A549 (cell line): ENCODE measurements around the gene ANLN. TPM values are rescaled to one million over a fixed set of nuclear protein-coding genes. Genes with fewer than 3 reads are reported as not detected.

Source experiments
- ATAC-seq, 2 experiments: fragments of 200-7000 bp in 1 of 2; fragments of >200 bp in 1 of 2; cut with Nextera tagmentation in 1 of 2; cut with Tn5 transposase in 1 of 2; 3 replicates each; pipeline versions ENCODE4 v1.8.0 to v1.9.1; 2018 to 2020; ENCODE audit warnings: mild to moderate bottlenecking in 1 of 2, moderate library complexity in 1 of 2
- CTCF ChIA-PET: fragments of 300-600 bp; sonication (Branson Sonifier 250); formaldehyde crosslinking; extraction: SDS; loops from one replicate; lab custom pipeline; 2021; ENCODE audit warnings: antibody characterized with exemption, inconsistent platforms; lab: Yijun Ruan, JAX
- POLR2A ChIA-PET: fragments of 350-600 bp; formaldehyde crosslinking; extraction: SDS; loops from one replicate; lab custom pipeline; 2021; ENCODE audit warnings: antibody characterized with exemption, inconsistent platforms; lab: Yijun Ruan, JAX
- DNase-seq, 2 experiments: peaks; one replicate each; pipeline versions ENCODE4 v3.0.0 to v3.0.0-alpha.2; 2011 to 2016; ENCODE audit warnings: low read depth in 1 of 2, low spot score in 1 of 2
- FAIRE-seq: peaks from 2 replicates; lab custom pipeline; 2011; peaks lifted over from hg19 to GRCh38; lab: Jason Lieb, UNC
- H3K27ac ChIP-seq, 2 experiments: fragments of >200 bp; sonication (Bioruptor Twin); formaldehyde crosslinking; 3 replicates each; pipeline ENCODE4 v1.5.1; 2016 to 2017
- H3K4me1 ChIP-seq: fragments of >200 bp; sonication (Bioruptor Twin); formaldehyde crosslinking; 3 replicates; pipeline ENCODE4 v1.6.1; 2016
- H3K4me2 ChIP-seq: fragments of >200 bp; sonication (Bioruptor Twin); formaldehyde crosslinking; 3 replicates; pipeline ENCODE4 v1.6.1; 2016
- H3K4me3 ChIP-seq: fragments of >200 bp; sonication (Bioruptor Twin); formaldehyde crosslinking; 3 replicates; pipeline ENCODE4 v1.5.1; 2016
- H3K9me3 ChIP-seq: fragments of >200 bp; sonication (Bioruptor Twin); formaldehyde crosslinking; 3 replicates; pipeline ENCODE4 v1.6.1; 2016
- BHLHE40 ChIP-seq: IDR thresholded peaks from 2 replicates; pipeline ENCODE4 v1.6.1; 2012; ENCODE audit warnings: low read depth, low read length, inconsistent platforms
- CBX8 ChIP-seq: fragments of 200-600 bp; sonication (generic); IDR thresholded peaks from 2 replicates; pipeline ENCODE4 v1.6.1; 2016
- EHMT2 ChIP-seq: fragments of 200-600 bp; sonication (generic); IDR thresholded peaks from 2 replicates; pipeline ENCODE4 v1.6.1; 2016; ENCODE audit warnings: antibody characterized with exemption, low read depth, mild to moderate bottlenecking, moderate library complexity
- ESRRA ChIP-seq: fragments of 150-350 bp; IDR thresholded peaks from 2 replicates; pipeline ENCODE4 v1.6.1; 2014; ENCODE audit warnings: mild to moderate bottlenecking, low read length, borderline replicate concordance
- HES2 ChIP-seq: fragments of >200 bp; sonication (Bioruptor Twin); formaldehyde crosslinking; IDR thresholded peaks from 2 replicates; pipeline ENCODE4 v1.6.1; 2016
- HOXA7 ChIP-seq: fragments of 250-450 bp; sonication (Bioruptor Pico); IDR thresholded peaks from 2 replicates; pipeline ENCODE4 v1.5.0; 2020; ENCODE audit warnings: mild to moderate bottlenecking, moderate library complexity
- HOXB13 ChIP-seq: fragments of 250-450 bp; sonication (Bioruptor Pico); IDR thresholded peaks from 2 replicates; pipeline ENCODE4 v1.5.0; 2020; ENCODE audit warnings: low read depth, mild to moderate bottlenecking, moderate library complexity
- JUN ChIP-seq, 2 experiments: fragments of >200 bp; sonication (Bioruptor Twin); formaldehyde crosslinking; IDR thresholded peaks; 2 replicates in 1 of 2; 3 replicates in 1 of 2; pipeline ENCODE4 v1.6.1; 2016 to 2017
- KDM1A ChIP-seq: fragments of 200-600 bp; sonication (generic); IDR thresholded peaks from 2 replicates; pipeline ENCODE4 v1.6.1; 2016; ENCODE audit warnings: low read depth, mild to moderate bottlenecking
- KDM5A ChIP-seq: fragments of 200-600 bp; sonication (generic); IDR thresholded peaks from 2 replicates; pipeline ENCODE4 v1.6.1; 2016; ENCODE audit warnings: antibody characterized with exemption, mild to moderate bottlenecking
- MAFK ChIP-seq: fragments of 450-650 bp; IDR thresholded peaks from 2 replicates; pipeline ENCODE4 v1.6.1; 2014; ENCODE audit not compliant: partially characterized antibody
- MAX ChIP-seq: IDR thresholded peaks from 2 replicates; pipeline ENCODE4 v1.6.1; 2012
- MAZ ChIP-seq: fragments of 150-350 bp; IDR thresholded peaks from 2 replicates; pipeline ENCODE4 v1.6.1; 2014; ENCODE audit warnings: antibody characterized with exemption, low read depth, low read length, borderline replicate concordance
- NFE2L2 ChIP-seq: fragments of 150-350 bp; conservative IDR thresholded peaks from 2 replicates; pipeline ENCODE4 v1.6.1; 2014; ENCODE audit warnings: low read length
- NPAS2 ChIP-seq: fragments of 250-450 bp; sonication (Bioruptor Pico); IDR thresholded peaks from 2 replicates; pipeline ENCODE4 v1.8.0; 2022; ENCODE audit warnings: mild to moderate bottlenecking, moderate library complexity, borderline replicate concordance
- PHF8 ChIP-seq: fragments of 200-600 bp; sonication (generic); IDR thresholded peaks from 2 replicates; pipeline ENCODE4 v1.6.1; 2016; ENCODE audit warnings: low read depth, mild to moderate bottlenecking, antibody characterized with exemption, moderate library complexity, borderline replicate concordance
- POLR2AphosphoS2 ChIP-seq: conservative IDR thresholded peaks from 2 replicates; pipeline ENCODE4 v1.6.1; 2012; ENCODE audit warnings: low read length, improper control_type of control experiment, inconsistent platforms
- RARB ChIP-seq: fragments of 250-450 bp; sonication (Bioruptor Pico); IDR thresholded peaks from 2 replicates; pipeline ENCODE4 v1.8.0; 2021; ENCODE audit warnings: mild to moderate bottlenecking, moderate library complexity
- REST ChIP-seq: fragments of 200-600 bp; sonication (generic); IDR thresholded peaks from 2 replicates; pipeline ENCODE4 v1.6.1; 2016; ENCODE audit warnings: antibody characterized with exemption, mild to moderate bottlenecking, moderate library complexity
- RFX5 ChIP-seq: fragments of 450-650 bp; IDR thresholded peaks from 2 replicates; pipeline ENCODE4 v1.7.1; 2014; ENCODE audit warnings: antibody characterized with exemption, mild to moderate bottlenecking, moderate library complexity
- RNF2 ChIP-seq: fragments of 200-600 bp; sonication (generic); IDR thresholded peaks from 2 replicates; pipeline ENCODE4 v1.6.1; 2016; ENCODE audit warnings: low read depth, mild to moderate bottlenecking, antibody characterized with exemption, moderate library complexity, borderline replicate concordance
- SREBF2 ChIP-seq: fragments of 450-650 bp; IDR thresholded peaks from 2 replicates; pipeline ENCODE4 v1.6.1; 2014; ENCODE audit warnings: mild to moderate bottlenecking, moderate library complexity
- ZFP36 ChIP-seq: fragments of 450-650 bp; IDR thresholded peaks from 2 replicates; pipeline ENCODE4 v1.6.1; 2014; ENCODE audit warnings: borderline replicate concordance; ENCODE audit not compliant: partially characterized antibody
- ZNF302 ChIP-seq: fragments of 250-450 bp; sonication (Bioruptor Pico); IDR thresholded peaks from 2 replicates; pipeline ENCODE4 v1.9.0; 2021; ENCODE audit warnings: inconsistent platforms, mild to moderate bottlenecking, moderate library complexity
- ZSCAN20 ChIP-seq: fragments of 250-450 bp; sonication (Bioruptor Pico); IDR thresholded peaks from 2 replicates; pipeline ENCODE4 v1.8.0; 2022; ENCODE audit warnings: mild to moderate bottlenecking, moderate library complexity
- WGBS: methylation state at CpG from one replicate; pipeline ENCODE4 v1.1.6; 2017; ENCODE audit errors: missing lambda C conversion rate; 5-methylcytosine and 5-hydroxymethylcytosine counted together
- polyA plus RNA-seq, 4 experiments: library from polyadenylated mRNA; depleted of rRNA in 3 of 4; stranded (reverse); fragments of >200 nt; fragmentation: RNase III in 1 of 4; extraction: RNeasy Plus Mini Kit Qiagen cat#74134 plus additional on column Dnase treatment in 1 of 4; gene quantifications; 2 replicates in 3 of 4; 3 replicates in 1 of 4; pipeline ENCODE4 v1.2.3, GENCODE V29; 2011 to 2017
- TF ChIP-seq, protein P1 (sequence below): fragments of 250-450 bp; sonication (Bioruptor Pico); IDR thresholded peaks from 2 replicates; pipeline ENCODE4 v1.5.0; 2020; ENCODE audit warnings: low read depth, mild to moderate bottlenecking, moderate library complexity
- TF ChIP-seq, protein P2 (sequence below): IDR thresholded peaks from 2 replicates; pipeline ENCODE4 v1.6.1; 2012; ENCODE audit warnings: low read depth, borderline replicate concordance

The ANLN gene
- polyA plus RNA-seq, 2 of the 4 experiments (the other 2 are of a cell fraction): 52.4 to 72.9 TPM

DNA sequence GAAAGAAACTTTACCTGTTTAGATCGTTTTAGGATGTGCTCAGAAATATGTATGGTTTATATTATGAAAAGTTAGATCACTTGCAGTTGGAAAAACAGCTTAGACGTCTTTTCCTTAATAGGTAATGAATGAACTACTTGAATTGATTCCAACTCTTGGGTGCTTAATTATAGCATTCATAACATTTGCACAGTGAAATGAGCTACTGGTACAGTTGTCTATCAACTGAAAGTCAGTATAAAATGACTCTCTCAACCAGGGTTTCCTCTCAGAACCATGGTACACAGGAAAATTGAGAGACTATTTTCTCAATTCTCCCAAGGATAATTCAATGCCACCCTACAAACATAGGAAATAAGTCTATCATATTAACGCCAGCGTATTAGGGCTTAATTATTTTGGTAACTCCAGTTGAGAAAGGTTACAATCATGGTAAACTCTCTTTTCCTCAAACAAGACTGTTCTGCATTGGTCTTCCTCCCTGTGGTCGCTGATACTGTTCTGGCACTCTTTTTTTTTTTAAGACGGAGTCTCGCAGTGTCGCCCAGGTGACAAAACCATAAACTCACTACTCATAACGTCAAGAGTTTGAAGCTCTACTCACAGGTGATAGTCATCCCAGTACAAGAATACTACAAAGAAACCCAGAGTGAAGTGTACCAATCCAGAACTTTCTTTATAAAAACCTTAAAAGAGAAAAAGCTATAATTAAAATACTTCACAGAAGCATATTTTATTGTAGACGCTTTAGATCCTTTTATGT, 2.0 kb downstream of the ANLN start:
- Histone ChIP-seq H3K4me1 (peaks cover 49% of the 10 kb centered on the region), H3K27ac (peak overlapping the region; percentile 74 to 88), H3K4me3 (peak overlapping the region; percentile 67), H3K4me2 (peak overlapping the region; percentile 97), H3K9me3 (peaks cover 10% of the 10 kb centered on the region; the same call in 2 of the 3 replicates)
- FAIRE-seq (no peak), ATAC-seq (no peak), DNase-seq (peak in 1 of 2 experiments; percentile 36)
- no peak for TF ChIP-seq EHMT2
- no peak for TF ChIP-seq RNF2
- no peak for TF ChIP-seq NFE2L2
- TF ChIP-seq MAZ: no peak
- no peak for TF ChIP-seq POLR2AphosphoS2
- TF ChIP-seq, protein P1, sequence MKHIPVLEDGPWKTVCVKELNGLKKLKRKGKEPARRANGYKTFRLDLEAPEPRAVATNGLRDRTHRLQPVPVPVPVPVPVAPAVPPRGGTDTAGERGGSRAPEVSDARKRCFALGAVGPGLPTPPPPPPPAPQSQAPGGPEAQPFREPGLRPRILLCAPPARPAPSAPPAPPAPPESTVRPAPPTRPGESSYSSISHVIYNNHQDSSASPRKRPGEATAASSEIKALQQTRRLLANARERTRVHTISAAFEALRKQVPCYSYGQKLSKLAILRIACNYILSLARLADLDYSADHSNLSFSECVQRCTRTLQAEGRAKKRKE: no peak
- TF ChIP-seq KDM1A: no peak
- no peak for TF ChIP-seq REST
- TF ChIP-seq NPAS2 (CRISPR knock-in tag): no peak
- no peak for TF ChIP-seq ZFP36
- no peak for TF ChIP-seq ZSCAN20 (CRISPR knock-in tag)
- TF ChIP-seq CBX8: no peak
- no peak for TF ChIP-seq PHF8
- no peak for TF ChIP-seq HOXB13 (CRISPR knock-in tag)
- POLR2A ChIA-PET: interaction anchor here (0.8 kb wide), 1 partner anchor 24 kb away, joined by 3 read pairs; a partner anchor contains a TSS
- 13% methylated on average over 10 of the region's 10 CpGs for WGBS
- CTCF ChIA-PET: interaction anchor here (0.7 to 1.8 kb wide), 3 partner anchors 24 to 857 kb away, joined by 3 to 7 read pairs (median 4); a partner anchor contains a TSS

DNA sequence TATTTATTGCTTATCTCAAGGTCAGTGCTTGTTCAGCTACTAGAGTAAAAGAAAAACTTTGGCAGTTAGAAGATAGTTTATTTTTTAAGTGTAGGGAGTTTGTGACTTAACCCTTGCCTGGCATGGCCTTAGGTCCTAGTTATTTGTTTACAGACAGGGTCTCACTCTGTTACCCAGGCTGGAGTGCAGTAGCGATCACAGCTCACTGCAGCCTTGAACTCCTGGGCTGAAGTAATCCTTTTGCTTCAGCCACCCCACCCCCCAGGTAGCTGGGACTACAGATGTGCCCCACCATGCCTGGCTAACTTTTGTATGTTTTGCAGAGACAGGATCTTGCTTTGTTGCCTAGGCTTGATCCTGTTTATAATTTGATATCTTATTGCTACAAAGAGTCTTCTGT, 4.2 kb downstream of the ANLN start:
- ChIA-PET POLR2A (no interaction called here), CTCF (interaction anchor here (1.0 to 1.8 kb wide), 2 partner anchors 27 to 409 kb away, joined by 3 to 7 read pairs; a partner anchor contains a TSS)
- no peak for TF ChIP-seq SREBF2
- no peak for TF ChIP-seq HES2
- TF ChIP-seq MAX: no peak
- no peak for TF ChIP-seq HOXA7 (CRISPR knock-in tag)
- TF ChIP-seq, protein P2, sequence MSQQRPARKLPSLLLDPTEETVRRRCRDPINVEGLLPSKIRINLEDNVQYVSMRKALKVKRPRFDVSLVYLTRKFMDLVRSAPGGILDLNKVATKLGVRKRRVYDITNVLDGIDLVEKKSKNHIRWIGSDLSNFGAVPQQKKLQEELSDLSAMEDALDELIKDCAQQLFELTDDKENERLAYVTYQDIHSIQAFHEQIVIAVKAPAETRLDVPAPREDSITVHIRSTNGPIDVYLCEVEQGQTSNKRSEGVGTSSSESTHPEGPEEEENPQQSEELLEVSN: no peak
- TF ChIP-seq PHF8: no peak
- TF ChIP-seq EHMT2: no peak
- no peak for TF ChIP-seq BHLHE40
- no peak for TF ChIP-seq NPAS2 (CRISPR knock-in tag)
- no peak for TF ChIP-seq RFX5
- no peak for TF ChIP-seq KDM5A
- no peak for TF ChIP-seq ZNF302
- TF ChIP-seq JUN (IDR thresholded peaks at IDR 0.05): no peak
- TF ChIP-seq ESRRA: no peak
- TF ChIP-seq NFE2L2: no peak
- no peak for TF ChIP-seq MAFK
- TF ChIP-seq RARB: no peak
- TF ChIP-seq POLR2AphosphoS2: no peak
- ATAC-seq: no peak
- WGBS: 82% methylated on average over 1 of the region's 1 CpG
- Histone ChIP-seq H3K27ac (peak overlapping the region; percentile 79 to 88), H3K4me3 (no peak overlapping the region), H3K4me1 (peaks cover 32% of the 10 kb centered on the region), H3K4me2 (peak overlapping the region; percentile 97), H3K9me3 (peaks cover 10% of the 10 kb centered on the region; the same call in 2 of the 3 replicates)
- no peak for DNase-seq
- no peak for FAIRE-seq
